HG03432 (cell line): ENCODE measurements around the gene TMEM267.
"Not testable (repeated sequence)": the region's sequence is repeated elsewhere in the genome, so short reads cannot be mapped to it uniquely, and the experiment has no call there.

Experiments
- ATAC-seq: cut with Tn5 transposase; IDR thresholded peaks from one replicate; pipeline ENCODE4 v1.9.1; 2021; ENCODE audit warnings: mild to moderate bottlenecking, moderate library complexity; ENCODE audit not compliant: unreplicated experiment

Gene TMEM267

DNA sequence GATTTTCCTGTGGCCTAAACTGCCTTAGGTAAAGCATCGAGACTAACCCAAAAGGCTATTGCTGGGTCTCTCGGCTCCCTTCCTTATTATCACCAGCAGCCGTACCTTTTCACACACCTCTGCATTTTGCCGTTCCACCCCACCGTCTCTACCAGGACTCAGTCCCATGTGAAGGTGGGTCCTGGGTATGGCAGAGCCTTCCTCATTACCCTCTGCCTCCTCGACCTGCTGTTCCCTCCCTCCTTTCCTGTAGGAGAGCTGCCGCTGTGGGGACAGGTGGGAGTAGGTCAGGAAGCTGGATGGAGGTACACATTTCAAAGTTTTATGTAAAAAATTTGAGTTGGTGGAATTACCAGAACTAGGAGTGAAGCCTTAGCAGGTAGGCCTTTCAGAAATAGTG lies 73.3 kb downstream of the TMEM267 start:
- no peak for ATAC-seq

DNA sequence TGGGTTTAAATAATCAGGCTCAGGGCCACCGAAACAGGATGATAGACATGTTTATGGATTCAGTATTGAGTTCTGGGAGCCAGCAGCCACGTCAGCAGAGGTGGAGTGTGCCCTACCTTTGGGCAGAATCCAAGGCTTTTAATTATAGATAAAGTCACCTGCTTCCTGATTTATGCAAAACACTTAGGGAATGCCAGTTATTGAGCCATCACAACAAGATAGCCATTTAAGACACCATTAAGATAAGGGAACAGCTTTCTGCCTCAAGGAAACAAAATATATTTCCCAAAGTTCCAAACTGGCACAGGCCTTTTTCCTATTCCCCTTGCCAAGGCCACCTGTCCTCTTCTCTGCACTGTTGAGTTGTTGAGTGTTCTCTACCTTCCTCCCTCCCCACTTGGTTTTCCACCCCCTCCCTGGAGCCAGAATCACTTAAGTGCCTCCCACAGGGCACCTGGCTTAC lies 73.8 kb downstream of the TMEM267 start:
- no peak for ATAC-seq

GRCh38 chr5:43402524-43403066 lies 81.1 kb downstream of the TMEM267 start:
- ATAC-seq = not testable (repeated sequence)

- ATAC-seq = no peak
These were observed 81.8 kb downstream of the TMEM267 start for GRCh38 chr5:43401827-43402226.

GRCh38 chr5:43400082-43400481 lies 83.6 kb downstream of the TMEM267 start:
- no peak for ATAC-seq

- peak; percentile 99 for ATAC-seq
These were observed 86.8 kb downstream of the TMEM267 start for GRCh38 chr5:43396762-43397304.
